B cell (primary cell): ENCODE data around the gene NTRK2. TPM values are rescaled to one million over a fixed set of nuclear protein-coding genes. Genes with fewer than 3 reads are reported as not detected.

ENCODE experiments used
- ATAC-seq: fragments of 200-7000 bp; cut with Tn5 transposase; one replicate; pipeline ENCODE4 v1.10.0; 2021; ENCODE audit warnings: low read depth, mild to moderate bottlenecking, moderate number of reproducible peaks, moderate library complexity
- CTCF ChIA-PET: fragments of 350-600 bp; sonication (Branson Sonifier 250); formaldehyde crosslinking; loops from one replicate; lab custom pipeline; 2021; ENCODE audit warnings: antibody characterized with exemption, inconsistent platforms; lab: Charles Lee
- POLR2A ChIA-PET: fragments of 350-600 bp; sonication (Branson Sonifier 250); formaldehyde crosslinking; loops from one replicate; lab custom pipeline; 2021; ENCODE audit warnings: antibody characterized with exemption; lab: Charles Lee
- DNase-seq: peaks from one replicate; pipeline ENCODE4 v3.0.0; 2013
- H2AFZ ChIP-seq: 2 replicates; pipeline ENCODE4 v1.6.1; 2012; ENCODE audit warnings: mild to moderate bottlenecking, low read depth, low read length; ENCODE audit not compliant: insufficient read depth, poor library complexity, severe bottlenecking
- H3K27ac ChIP-seq, 2 donors: 1 replicate in 1 of 2; 2 replicates in 1 of 2; pipeline ENCODE4 v1.5.1; 2012 to 2013; ENCODE audit warnings: low read length in 2 of 2, mild to moderate bottlenecking in 2 of 2, moderate library complexity in 1 of 2
- H3K27me3 ChIP-seq, 4 experiments: fragments of 200-600 bp in 1 of 4; sonication (generic) in 1 of 4; replicated peaks in 1 of 4; 1 replicate in 2 of 4; 2 replicates in 2 of 4; pipeline versions ENCODE4 v1.6.1 to v1.7.0; 2013 to 2016; ENCODE audit warnings: low read length in 3 of 4, mild to moderate bottlenecking in 2 of 4, mixed read lengths in 1 of 4, moderate library complexity in 1 of 4; ENCODE audit not compliant: insufficient read depth in 4 of 4, control insufficient read depth in 3 of 4; ENCODE audit errors: control extremely low read depth in 1 of 4
- H3K36me3 ChIP-seq, 2 experiments: replicated peaks in 1 of 2; 1 replicate in 1 of 2; 2 replicates in 1 of 2; pipeline versions ENCODE4 v1.6.1 to v1.7.1; 2013; ENCODE audit warnings: low read length in 1 of 2; ENCODE audit not compliant: insufficient read depth in 2 of 2, control insufficient read depth in 1 of 2; ENCODE audit errors: control extremely low read depth in 1 of 2, extremely low read depth in 1 of 2
- H3K4me1 ChIP-seq, 2 donors: fragments of 200-600 bp in 1 of 2; sonication (generic) in 1 of 2; 1 replicate in 1 of 2; 2 replicates in 1 of 2; pipeline versions ENCODE4 v1.5.1 to v1.6.1; 2013 to 2017; ENCODE audit warnings: low read length in 2 of 2; ENCODE audit not compliant: control insufficient read depth in 2 of 2, insufficient read depth in 2 of 2
- H3K4me2 ChIP-seq: replicated peaks from 2 replicates; pipeline ENCODE3; 2012; ENCODE audit warnings: mild to moderate bottlenecking, low read depth, low read length; ENCODE audit not compliant: poor library complexity, severe bottlenecking
- H3K4me3 ChIP-seq, 5 experiments: fragments of 200-600 bp in 1 of 5; sonication (generic) in 1 of 5; 1 replicate in 3 of 5; 2 replicates in 2 of 5; pipeline versions ENCODE4 v1.5.1 to v1.7.0; 2011 to 2016; ENCODE audit warnings: low read length in 4 of 5, mild to moderate bottlenecking in 4 of 5, low read depth in 2 of 5, control low read depth in 1 of 5, moderate library complexity in 1 of 5; ENCODE audit not compliant: insufficient read depth in 1 of 5; ENCODE audit errors: control extremely low read depth in 1 of 5, extremely low read depth in 1 of 5
- H3K79me2 ChIP-seq: fragments of 200-600 bp; sonication (generic); one replicate; pipeline ENCODE4 v1.6.0; 2016; ENCODE audit warnings: low read length; ENCODE audit not compliant: control insufficient read depth, insufficient read depth
- H3K9ac ChIP-seq: fragments of 200-600 bp; sonication (generic); 2 replicates; pipeline ENCODE4 v1.6.1; 2017; ENCODE audit warnings: mild to moderate bottlenecking, low read length, moderate library complexity
- H3K9me3 ChIP-seq, 3 donors: one replicate each; pipeline versions ENCODE4 v1.6.1 to v1.7.1; 2013; ENCODE audit warnings: low read length in 2 of 3; ENCODE audit not compliant: control insufficient read depth in 2 of 3, insufficient read depth in 1 of 3; ENCODE audit errors: control extremely low read depth in 1 of 3
- H4K20me1 ChIP-seq: 2 replicates; pipeline ENCODE4 v1.6.0; 2012; ENCODE audit warnings: mild to moderate bottlenecking, low read length; ENCODE audit not compliant: insufficient read depth, control insufficient read depth, poor library complexity, severe bottlenecking
- H3K27ac Mint-ChIP-seq: one replicate; pipeline ENCODE4 v1.8.0; 2021; ENCODE audit warnings: mixed read lengths
- H3K27me3 Mint-ChIP-seq: one replicate; pipeline ENCODE4 v1.8.0; 2021; ENCODE audit warnings: mixed read lengths
- H3K4me1 Mint-ChIP-seq: one replicate; pipeline ENCODE4 v1.8.0; 2021; ENCODE audit warnings: mixed read lengths
- H3K4me3 Mint-ChIP-seq: one replicate; pipeline ENCODE4 v1.8.0; 2021; ENCODE audit warnings: mixed read lengths
- H3K9me3 Mint-ChIP-seq: one replicate; pipeline ENCODE4 v1.8.0; 2022; ENCODE audit warnings: mixed read lengths; ENCODE audit not compliant: insufficient read depth
- EZH2 ChIP-seq: IDR thresholded peaks from 2 replicates; pipeline ENCODE4 v1.6.1; 2012; ENCODE audit warnings: borderline replicate concordance, low read depth, mild to moderate bottlenecking, moderate library complexity, low read length; ENCODE audit not compliant: insufficient read depth, poor library complexity, severe bottlenecking
- WGBS: methylation state at CpG from one replicate; pipeline ENCODE4 v1.1.5; 2013; ENCODE audit warnings: missing lambda C conversion rate; ENCODE audit not compliant: insufficient coverage; 5-methylcytosine and 5-hydroxymethylcytosine counted together
- intact Hi-C: fragments of 100-400 bp; cut with micrococcal nuclease; formaldehyde crosslinking; loops from one replicate; pipeline ENCODE4 v1.10.0; 2022
- polyA plus RNA-seq: library from polyadenylated mRNA; depleted of rRNA; stranded (reverse); fragments of >200 nt; gene quantifications from 2 replicates; pipeline ENCODE4 v1.2.3, GENCODE V29; 2012
- total RNA-seq, 2 donors: library from RNA; stranded (reverse); fragments of 120-200 nt in 1 of 2; gene quantifications; 1 replicate in 1 of 2; 2 replicates in 1 of 2; pipeline versions ENCODE4 v1.2.3 to v1.2.4, GENCODE V29; 2013 to 2022
- TF ChIP-seq, protein P1 (sequence below): fragments of 200-600 bp; IDR thresholded peaks from one replicate; pipeline ENCODE4 v1.8.0; 2022; ENCODE audit warnings: antibody characterized with exemption, mild to moderate bottlenecking

Gene NTRK2
- total and polyA plus RNA-seq, 2 donors (not counting 1 experiment from before 2014, with no cell fraction given) = 0.03 to 0.10 TPM

DNA sequence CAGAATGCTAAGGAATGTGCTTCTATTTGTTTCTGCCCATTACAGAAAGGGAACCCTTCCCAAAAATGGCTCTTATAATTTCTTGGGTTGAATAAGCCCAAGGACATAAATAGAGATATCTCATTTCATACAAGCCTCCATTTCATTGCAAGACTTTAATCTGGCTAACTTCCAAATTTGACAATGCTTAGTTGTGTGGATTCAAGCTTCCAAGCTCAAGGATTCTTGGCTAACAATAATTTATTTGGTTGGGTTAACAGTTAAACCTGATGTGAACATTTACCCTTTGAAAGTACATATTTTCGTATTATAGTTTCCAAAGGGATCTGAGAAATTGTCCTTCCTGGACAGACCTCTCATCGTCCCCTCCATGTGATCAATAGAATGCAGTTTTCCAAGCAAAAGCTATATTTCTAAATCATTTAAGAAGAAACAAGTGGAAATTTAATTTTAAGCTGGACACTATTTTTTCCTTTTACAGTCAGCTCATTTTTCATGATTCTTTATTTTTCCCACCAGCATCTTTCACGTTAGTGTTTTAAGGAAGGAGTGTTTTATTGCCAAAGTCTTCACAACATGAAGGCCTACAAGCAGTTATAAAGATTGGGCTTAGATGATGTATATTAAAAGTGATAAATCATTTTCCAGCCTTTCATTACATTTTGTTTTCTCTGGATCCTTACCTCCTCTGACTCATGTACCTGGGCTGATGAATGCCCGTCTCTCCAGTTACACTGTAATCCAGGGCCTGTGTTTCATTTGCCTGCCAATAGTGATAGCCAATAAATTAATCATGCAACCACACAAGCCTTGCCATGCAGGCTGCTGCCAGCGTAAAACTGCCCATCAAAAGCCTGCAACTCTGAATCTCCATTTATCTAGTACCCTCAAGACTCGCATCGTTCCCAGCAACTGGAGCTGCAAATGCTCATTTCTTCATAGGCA, 176.7 kb downstream of the NTRK2 start:
- Histone ChIP-seq H3K36me3 (no peaks in the 10 kb centered on the region), H4K20me1 (no peaks in the 10 kb centered on the region), H3K4me1 (no peaks in the 10 kb centered on the region), H3K27ac (no peak overlapping the region), H3K4me2 (no peak overlapping the region), H3K4me3 (no peak overlapping the region), H3K9me3 (no peaks in the 10 kb centered on the region), H3K9ac (no peak overlapping the region), H2AFZ (no peak overlapping the region), H3K79me2 (no peaks in the 10 kb centered on the region), H3K27me3 (no peaks in the 10 kb centered on the region)
- 97% methylated on average over 2 of the region's 7 CpGs for WGBS
- TF ChIP-seq, protein P1, sequence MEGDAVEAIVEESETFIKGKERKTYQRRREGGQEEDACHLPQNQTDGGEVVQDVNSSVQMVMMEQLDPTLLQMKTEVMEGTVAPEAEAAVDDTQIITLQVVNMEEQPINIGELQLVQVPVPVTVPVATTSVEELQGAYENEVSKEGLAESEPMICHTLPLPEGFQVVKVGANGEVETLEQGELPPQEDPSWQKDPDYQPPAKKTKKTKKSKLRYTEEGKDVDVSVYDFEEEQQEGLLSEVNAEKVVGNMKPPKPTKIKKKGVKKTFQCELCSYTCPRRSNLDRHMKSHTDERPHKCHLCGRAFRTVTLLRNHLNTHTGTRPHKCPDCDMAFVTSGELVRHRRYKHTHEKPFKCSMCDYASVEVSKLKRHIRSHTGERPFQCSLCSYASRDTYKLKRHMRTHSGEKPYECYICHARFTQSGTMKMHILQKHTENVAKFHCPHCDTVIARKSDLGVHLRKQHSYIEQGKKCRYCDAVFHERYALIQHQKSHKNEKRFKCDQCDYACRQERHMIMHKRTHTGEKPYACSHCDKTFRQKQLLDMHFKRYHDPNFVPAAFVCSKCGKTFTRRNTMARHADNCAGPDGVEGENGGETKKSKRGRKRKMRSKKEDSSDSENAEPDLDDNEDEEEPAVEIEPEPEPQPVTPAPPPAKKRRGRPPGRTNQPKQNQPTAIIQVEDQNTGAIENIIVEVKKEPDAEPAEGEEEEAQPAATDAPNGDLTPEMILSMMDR = no peak
- TF ChIP-seq EZH2 = no peak
- intact Hi-C loops = no loop called here
- ATAC-seq (no peak), DNase-seq (no peak)
- POLR2A ChIA-PET = no interaction called here
- peaks cover 1% of the 10 kb centered on the region for H3K4me1 Mint-ChIP-seq
- H3K27me3 Mint-ChIP-seq = no peaks in the 10 kb centered on the region
- no peak overlapping the region for H3K4me3 Mint-ChIP-seq
- no peak overlapping the region for H3K27ac Mint-ChIP-seq
- CTCF ChIA-PET = no interaction called here
- no peaks in the 10 kb centered on the region for H3K9me3 Mint-ChIP-seq

DNA sequence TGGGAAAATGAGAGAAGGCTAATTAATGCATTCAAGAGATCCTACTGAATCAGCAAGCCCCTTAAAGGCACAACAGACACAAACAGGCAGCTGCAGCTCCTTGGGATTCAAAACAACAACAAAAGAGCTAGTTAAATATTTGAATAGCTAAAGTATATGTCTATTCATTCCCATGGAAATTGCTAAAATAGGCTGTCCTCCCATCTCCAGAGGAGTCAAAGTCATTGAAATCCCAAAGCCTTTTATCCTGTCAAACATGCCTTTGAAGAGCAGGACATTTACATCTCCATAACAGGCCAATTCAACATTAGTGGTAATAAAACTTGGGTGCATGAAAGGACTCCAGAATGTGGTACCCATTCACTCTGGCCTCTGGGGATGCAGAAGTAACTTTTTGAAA, 177.4 kb downstream of the NTRK2 start:
- no peaks in the 10 kb centered on the region for H3K9me3 ChIP-seq
- ATAC-seq (no peak), DNase-seq (no peak)
- Mint-ChIP-seq H3K9me3 (no peaks in the 10 kb centered on the region), H3K27ac (no peak overlapping the region), H3K4me3 (no peak overlapping the region), H3K4me1 (peaks cover 1% of the 10 kb centered on the region), H3K27me3 (no peaks in the 10 kb centered on the region)
- H3K4me2 ChIP-seq = no peak overlapping the region
- no peak overlapping the region for H3K27ac ChIP-seq
- intact Hi-C loops = no loop called here
- no peaks in the 10 kb centered on the region for H3K27me3 ChIP-seq
- H3K79me2 ChIP-seq = no peaks in the 10 kb centered on the region
- TF ChIP-seq EZH2 = no peak
- TF ChIP-seq, protein P1 = no peak
- H4K20me1 ChIP-seq = no peaks in the 10 kb centered on the region
- no peak overlapping the region for H3K4me3 ChIP-seq
- H3K9ac ChIP-seq = no peak overlapping the region
- POLR2A ChIA-PET = no interaction called here
- no peaks in the 10 kb centered on the region for H3K36me3 ChIP-seq
- H2AFZ ChIP-seq = no peak overlapping the region
- no peaks in the 10 kb centered on the region for H3K4me1 ChIP-seq
- CTCF ChIA-PET = no interaction called here
